Transverse colon (tissue), 4 donors: ENCODE measurements around the gene NMRAL1.

Source experiments
- EP300 ChIP-seq: sonication (generic); formaldehyde crosslinking; IDR thresholded peaks from one replicate; pipeline ENCODE4 v1.6.1; 2017; ENCODE audit warnings: antibody characterized with exemption, low read depth
- POLR2A ChIP-seq: fragments of 450-650 bp; IDR thresholded peaks from one replicate; pipeline ENCODE4 v1.6.1; 2016; ENCODE audit warnings: antibody characterized with exemption, mild to moderate bottlenecking, moderate library complexity
- POLR2AphosphoS5 ChIP-seq, 3 donors: sonication (generic); formaldehyde crosslinking; IDR thresholded peaks; one replicate each; pipeline ENCODE4 v1.6.1; 2016; ENCODE audit warnings: antibody characterized with exemption in 3 of 3
- TF ChIP-seq, protein P1 (sequence below), 5 experiments: fragments of 200-600 bp in 3 of 5; fragments of 450-650 bp in 2 of 5; sonication (generic) in 3 of 5; IDR thresholded peaks; 1 replicate in 2 of 5; 2 replicates in 3 of 5; pipeline ENCODE4 v1.5.1; 2016 to 2017; ENCODE audit warnings: antibody characterized with exemption in 5 of 5, inconsistent platforms in 3 of 5, mild to moderate bottlenecking in 2 of 5, moderate library complexity in 1 of 5

- no peak for TF ChIP-seq POLR2AphosphoS5 (IDR thresholded peaks at IDR 0.05)
- TF ChIP-seq, protein P1, sequence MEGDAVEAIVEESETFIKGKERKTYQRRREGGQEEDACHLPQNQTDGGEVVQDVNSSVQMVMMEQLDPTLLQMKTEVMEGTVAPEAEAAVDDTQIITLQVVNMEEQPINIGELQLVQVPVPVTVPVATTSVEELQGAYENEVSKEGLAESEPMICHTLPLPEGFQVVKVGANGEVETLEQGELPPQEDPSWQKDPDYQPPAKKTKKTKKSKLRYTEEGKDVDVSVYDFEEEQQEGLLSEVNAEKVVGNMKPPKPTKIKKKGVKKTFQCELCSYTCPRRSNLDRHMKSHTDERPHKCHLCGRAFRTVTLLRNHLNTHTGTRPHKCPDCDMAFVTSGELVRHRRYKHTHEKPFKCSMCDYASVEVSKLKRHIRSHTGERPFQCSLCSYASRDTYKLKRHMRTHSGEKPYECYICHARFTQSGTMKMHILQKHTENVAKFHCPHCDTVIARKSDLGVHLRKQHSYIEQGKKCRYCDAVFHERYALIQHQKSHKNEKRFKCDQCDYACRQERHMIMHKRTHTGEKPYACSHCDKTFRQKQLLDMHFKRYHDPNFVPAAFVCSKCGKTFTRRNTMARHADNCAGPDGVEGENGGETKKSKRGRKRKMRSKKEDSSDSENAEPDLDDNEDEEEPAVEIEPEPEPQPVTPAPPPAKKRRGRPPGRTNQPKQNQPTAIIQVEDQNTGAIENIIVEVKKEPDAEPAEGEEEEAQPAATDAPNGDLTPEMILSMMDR (IDR thresholded peaks at IDR 0.05): no peak
- no peak for TF ChIP-seq POLR2A
- no peak for TF ChIP-seq EP300
These were observed 48.3 kb downstream of the NMRAL1 start for GRCh38 chr16:4426021-4426684.
